Gastrocnemius medialis (tissue), 4 donors: Measurements from ENCODE around the gene KCNQ1. TPM values are rescaled to one million over a fixed set of nuclear protein-coding genes. Genes with fewer than 3 reads are reported as not detected.
A peak's percentile ranks its signal among the peaks of the same experiment; 100 is the strongest.

Experiments
- ATAC-seq, 2 donors: fragments of 150-250 bp; one replicate each; pipeline ENCODE4 v1.9.1; 2016
- DNase-seq, 2 donors: peaks; one replicate each; pipeline ENCODE4 v3.0.0-alpha.2; 2019
- H3K27ac ChIP-seq, 4 donors: fragments of 200-600 bp; sonication (generic); 1 replicate in 1 of 4; 2 replicates in 3 of 4; pipeline ENCODE4 v1.5.1; 2016 to 2018; ENCODE audit warnings: mild to moderate bottlenecking in 2 of 4, moderate library complexity in 1 of 4
- H3K27me3 ChIP-seq, 3 donors: fragments of 200-600 bp; sonication (generic) in 2 of 3; 1 replicate in 1 of 3; 2 replicates in 2 of 3; pipeline versions ENCODE4 v1.5.1 to v1.6.0; 2016 to 2019; ENCODE audit warnings: mild to moderate bottlenecking in 1 of 3, moderate library complexity in 1 of 3
- H3K36me3 ChIP-seq, 2 donors: fragments of 200-600 bp; sonication (generic) in 1 of 2; one replicate each; pipeline ENCODE4 v1.5.1; 2017 to 2018
- H3K4me1 ChIP-seq, 2 donors: fragments of 200-600 bp; sonication (generic) in 1 of 2; one replicate each; pipeline ENCODE4 v1.5.1; 2016 to 2017; ENCODE audit warnings: mild to moderate bottlenecking in 2 of 2
- H3K4me3 ChIP-seq, 4 donors: fragments of 200-600 bp; sonication (generic) in 3 of 4; 1 replicate in 1 of 4; 2 replicates in 3 of 4; pipeline ENCODE4 v1.5.1; 2016 to 2019; ENCODE audit warnings: mild to moderate bottlenecking in 2 of 4
- H3K9me3 ChIP-seq, 3 donors: fragments of 200-600 bp; sonication (generic) in 2 of 3; 1 replicate in 1 of 3; 2 replicates in 2 of 3; pipeline ENCODE4 v1.5.1; 2016 to 2019
- POLR2A ChIP-seq, 2 donors: fragments of 450-650 bp; IDR thresholded peaks; one replicate each; pipeline ENCODE4 v1.6.1; 2017; ENCODE audit warnings: antibody characterized with exemption in 2 of 2, mild to moderate bottlenecking in 2 of 2, moderate library complexity in 2 of 2
- in situ Hi-C, 4 donors: fragments of 200-750 bp; cut with MboI; loops; one replicate each; pipeline versions ENCODE4 v1.15.0 to v1.8.0; 2017; ENCODE audit warnings: low sequenced_read_pairs in 4 of 4
- intact Hi-C: fragments of 100-400 bp; cut with DNase I; formaldehyde crosslinking; loops from one replicate; pipeline ENCODE4 v1.15.1; 2023; ENCODE audit warnings: low total_unique reads
- total RNA-seq, 4 donors: library from RNA; depleted of rRNA; stranded (reverse); fragments of >200 nt; gene quantifications; one replicate each; pipeline versions ENCODE4 v1.1.0 to v1.2.3, GENCODE V29; 2016
- TF ChIP-seq, protein P1 (sequence below), 5 experiments: fragments of 450-650 bp in 3 of 5; fragments of 200-600 bp in 2 of 5; sonication (generic) in 2 of 5; IDR thresholded peaks in 4 of 5; conservative IDR thresholded peaks in 1 of 5; 1 replicate in 4 of 5; 2 replicates in 1 of 5; pipeline ENCODE4 v1.5.1; 2016 to 2019; ENCODE audit warnings: antibody characterized with exemption in 5 of 5, mild to moderate bottlenecking in 3 of 5, moderate library complexity in 3 of 5

KCNQ1 gene
- total RNA-seq, 4 donors from 2014 or later: 0.15 to 1.00 (median 0.67) TPM

DNA sequence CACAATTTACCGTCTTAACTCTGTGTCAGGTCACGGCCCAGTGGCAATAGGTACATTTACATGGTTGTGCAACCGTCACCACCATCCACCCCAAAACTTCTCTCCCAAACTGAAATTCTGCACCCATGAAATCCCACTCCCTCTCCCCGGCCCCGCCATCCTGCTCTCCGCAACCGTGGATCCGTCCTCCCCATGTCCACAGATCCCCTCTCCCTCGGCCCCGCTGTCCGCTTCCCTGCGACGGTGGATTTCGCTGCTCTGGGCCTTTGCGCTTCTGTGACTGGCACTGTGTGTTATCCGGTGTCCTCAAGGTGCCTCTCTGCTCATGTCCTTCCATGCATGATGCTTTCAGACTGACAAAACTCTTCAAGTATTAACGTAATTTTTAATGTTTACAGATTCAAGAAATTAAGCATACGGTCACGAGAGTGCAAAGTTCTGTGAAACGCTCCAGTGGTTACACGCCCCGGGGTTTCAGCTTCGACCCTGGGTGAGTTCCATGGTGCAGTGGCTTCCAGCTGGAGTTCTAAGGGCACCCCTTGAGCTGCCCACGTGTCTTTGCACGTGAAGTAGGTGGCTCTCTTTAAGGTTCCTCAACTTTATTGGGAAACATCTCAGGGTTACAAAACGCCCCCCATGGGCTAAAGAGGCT is 76.4 kb downstream of the KCNQ1 start:
- in situ Hi-C loops: no loop called here
- no peak overlapping the region for H3K27ac ChIP-seq
- TF ChIP-seq, protein P1, sequence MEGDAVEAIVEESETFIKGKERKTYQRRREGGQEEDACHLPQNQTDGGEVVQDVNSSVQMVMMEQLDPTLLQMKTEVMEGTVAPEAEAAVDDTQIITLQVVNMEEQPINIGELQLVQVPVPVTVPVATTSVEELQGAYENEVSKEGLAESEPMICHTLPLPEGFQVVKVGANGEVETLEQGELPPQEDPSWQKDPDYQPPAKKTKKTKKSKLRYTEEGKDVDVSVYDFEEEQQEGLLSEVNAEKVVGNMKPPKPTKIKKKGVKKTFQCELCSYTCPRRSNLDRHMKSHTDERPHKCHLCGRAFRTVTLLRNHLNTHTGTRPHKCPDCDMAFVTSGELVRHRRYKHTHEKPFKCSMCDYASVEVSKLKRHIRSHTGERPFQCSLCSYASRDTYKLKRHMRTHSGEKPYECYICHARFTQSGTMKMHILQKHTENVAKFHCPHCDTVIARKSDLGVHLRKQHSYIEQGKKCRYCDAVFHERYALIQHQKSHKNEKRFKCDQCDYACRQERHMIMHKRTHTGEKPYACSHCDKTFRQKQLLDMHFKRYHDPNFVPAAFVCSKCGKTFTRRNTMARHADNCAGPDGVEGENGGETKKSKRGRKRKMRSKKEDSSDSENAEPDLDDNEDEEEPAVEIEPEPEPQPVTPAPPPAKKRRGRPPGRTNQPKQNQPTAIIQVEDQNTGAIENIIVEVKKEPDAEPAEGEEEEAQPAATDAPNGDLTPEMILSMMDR (IDR thresholded peaks at IDR 0.05 in 4 of 5, conservative IDR thresholded peaks at IDR 0.05 in 1 of 5): no peak
- TF ChIP-seq POLR2A (IDR thresholded peaks at IDR 0.05): no peak
- H3K9me3 ChIP-seq: no peaks in the 10 kb centered on the region
- H3K36me3 ChIP-seq: no peaks in the 10 kb centered on the region
- intact Hi-C loops: no loop called here
- H3K27me3 ChIP-seq: no peaks in the 10 kb centered on the region
- peak; percentile 0 to 1 for DNase-seq
- no peaks in the 10 kb centered on the region for H3K4me1 ChIP-seq
- ATAC-seq: no peak
- no peak overlapping the region for H3K4me3 ChIP-seq

DNA sequence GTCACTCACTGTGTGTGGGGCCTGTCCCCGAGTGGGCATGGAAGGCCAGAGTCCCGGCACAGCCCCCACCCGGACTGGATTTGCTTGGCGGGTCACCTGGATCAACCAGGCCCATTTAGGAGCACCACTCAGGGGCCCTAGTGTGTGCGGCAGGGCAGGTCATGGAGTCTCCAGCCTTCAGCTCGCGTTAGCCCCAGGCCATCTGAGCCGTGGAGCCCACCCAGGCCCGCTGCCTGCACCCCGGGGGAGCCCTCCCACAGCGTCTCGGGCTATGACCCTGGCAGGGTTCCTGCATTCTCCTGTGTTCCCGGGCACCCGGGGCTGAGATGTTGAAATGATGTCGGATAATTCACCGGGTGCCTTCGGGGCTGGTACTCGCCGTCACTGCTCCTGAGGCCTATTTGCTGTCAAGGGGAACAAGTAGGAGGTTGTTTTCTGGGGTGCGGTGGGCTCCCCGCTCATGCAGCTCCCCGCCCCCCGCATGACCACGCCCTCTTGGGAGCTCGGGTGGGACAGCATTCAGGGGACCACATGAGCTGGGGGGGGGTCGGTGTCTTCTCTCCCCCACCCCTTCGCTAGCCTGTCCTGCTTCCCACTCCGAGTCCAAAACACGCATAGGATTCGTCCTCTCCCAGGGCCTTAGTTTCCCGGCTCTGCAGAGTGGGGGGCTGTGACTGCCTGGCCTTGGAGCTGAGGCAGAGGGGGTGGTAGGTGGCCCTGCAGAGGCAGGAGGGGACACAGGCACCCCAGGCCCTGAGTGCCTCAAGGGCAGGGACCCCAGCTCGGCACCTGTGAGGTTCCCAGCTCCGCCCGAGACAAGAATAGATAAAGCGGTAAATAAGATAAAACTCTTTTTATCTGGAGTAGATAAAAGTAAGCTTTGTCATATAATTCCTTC is 77.2 kb downstream of the KCNQ1 start:
- no peak for TF ChIP-seq POLR2A (IDR thresholded peaks at IDR 0.05)
- TF ChIP-seq, protein P1 (IDR thresholded peaks at IDR 0.05 in 4 of 5, conservative IDR thresholded peaks at IDR 0.05 in 1 of 5): no peak
- H3K4me3 ChIP-seq: no peak overlapping the region
- DNase-seq (peak; percentile 0 to 3), ATAC-seq (no peak)
- no peaks in the 10 kb centered on the region for H3K4me1 ChIP-seq
- in situ Hi-C loops: no loop called here
- no peaks in the 10 kb centered on the region for H3K9me3 ChIP-seq
- no peak overlapping the region for H3K27ac ChIP-seq
- H3K36me3 ChIP-seq: no peaks in the 10 kb centered on the region
- no peaks in the 10 kb centered on the region for H3K27me3 ChIP-seq
- intact Hi-C loops: no loop called here

DNA sequence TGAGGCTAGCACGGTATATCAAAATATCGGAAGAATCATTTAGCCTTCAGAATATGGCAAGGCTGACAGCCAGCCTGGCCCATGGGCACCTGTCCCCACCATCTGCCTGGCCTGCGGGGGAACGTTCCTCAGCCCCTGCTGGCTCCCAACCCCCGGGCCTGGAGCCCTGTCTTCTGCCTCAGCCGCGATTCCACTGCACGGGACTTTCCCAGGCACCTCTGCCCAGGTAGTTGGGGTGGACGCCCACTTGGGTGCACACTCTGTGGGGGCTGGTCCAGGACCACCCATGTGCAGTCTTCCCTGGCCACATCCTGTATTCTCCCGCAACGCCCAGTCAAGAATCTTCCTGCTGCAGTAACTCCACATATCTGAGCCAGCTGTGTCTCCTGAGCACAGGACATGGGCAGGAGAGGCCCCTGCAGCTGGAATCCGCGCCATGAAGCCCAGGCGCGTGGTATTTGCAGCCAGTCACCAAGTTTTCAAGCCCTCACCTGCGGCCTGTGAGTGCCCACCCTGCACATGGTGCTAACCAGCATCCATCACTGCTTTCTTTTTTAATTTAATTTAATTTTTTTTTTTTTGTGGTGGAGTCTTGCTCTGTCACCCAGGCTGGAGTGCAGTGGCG is 77.9 kb downstream of the KCNQ1 start:
- intact Hi-C loops (no loop called here), in situ Hi-C loops (no loop called here)
- TF ChIP-seq, protein P1 (IDR thresholded peaks at IDR 0.05 in 4 of 5, conservative IDR thresholded peaks at IDR 0.05 in 1 of 5): no peak
- TF ChIP-seq POLR2A (IDR thresholded peaks at IDR 0.05): no peak
- DNase-seq: peak; percentile 1 to 4
- H3K36me3 ChIP-seq: no peaks in the 10 kb centered on the region
- H3K27me3 ChIP-seq: no peaks in the 10 kb centered on the region
- no peaks in the 10 kb centered on the region for H3K4me1 ChIP-seq
- no peaks in the 10 kb centered on the region for H3K9me3 ChIP-seq
- H3K27ac ChIP-seq: no peak overlapping the region
- ATAC-seq: no peak
- no peak overlapping the region for H3K4me3 ChIP-seq

DNA sequence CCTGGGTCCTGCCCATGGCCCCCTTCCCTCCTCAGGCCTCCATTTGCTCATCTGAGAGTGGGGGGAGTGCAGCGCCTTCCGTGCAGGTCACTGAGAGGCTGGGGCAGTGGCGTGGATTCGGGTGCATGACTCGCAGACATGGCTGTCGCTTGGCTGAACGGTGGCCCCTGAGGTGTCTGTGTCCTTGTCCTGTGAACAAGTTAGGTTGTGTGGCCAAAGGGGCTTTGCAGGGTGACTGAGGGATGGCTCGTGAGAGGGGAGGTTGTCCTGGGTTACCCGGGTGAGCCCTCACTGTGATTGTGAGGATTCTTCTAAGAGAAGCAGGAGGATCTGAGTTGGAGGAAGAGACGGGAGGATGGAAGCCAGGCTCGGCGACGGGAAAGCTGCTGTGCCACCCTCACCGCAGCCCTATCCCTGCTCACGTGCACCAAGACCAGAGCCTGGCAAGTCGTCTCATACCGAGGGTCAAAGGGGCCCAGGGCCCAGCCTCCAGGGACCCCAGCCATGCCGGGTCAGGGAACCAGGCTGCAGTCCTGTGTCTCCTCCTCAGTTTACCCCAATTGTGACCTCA is 79.1 kb downstream of the KCNQ1 start:
- TF ChIP-seq POLR2A (IDR thresholded peaks at IDR 0.05): no peak
- TF ChIP-seq, protein P1 (IDR thresholded peaks at IDR 0.05 in 4 of 5, conservative IDR thresholded peaks at IDR 0.05 in 1 of 5): no peak
- peak in 1 of 2 donors; percentile 0 for DNase-seq
- no peak overlapping the region for H3K4me3 ChIP-seq
- no peaks in the 10 kb centered on the region for H3K9me3 ChIP-seq
- H3K36me3 ChIP-seq: no peaks in the 10 kb centered on the region
- ATAC-seq: no peak
- in situ Hi-C loops: no loop called here
- intact Hi-C loops: no loop called here
- H3K27me3 ChIP-seq: no peaks in the 10 kb centered on the region
- no peaks in the 10 kb centered on the region for H3K4me1 ChIP-seq
- H3K27ac ChIP-seq: no peak overlapping the region
